ENCODE results near the gene C9orf153. TPM values are rescaled to one million over a fixed set of nuclear protein-coding genes. Genes with fewer than 3 reads are reported as not detected.

C9orf153 gene
- polyA plus RNA-seq, 1 donor from 2014 or later, result not detected

- H3K9me3 ChIP-seq (ENCODE audit: low read length), result no peaks in the 10 kb centered on the region
- no peaks in the 10 kb centered on the region for H3K9me2 ChIP-seq (ENCODE audit: insufficient read depth, low read length)
- no peak overlapping the region for H3K4me2 ChIP-seq (ENCODE audit: low read length)
- H4K20me1 ChIP-seq (ENCODE audit: insufficient read depth), result no peaks in the 10 kb centered on the region
- no peaks in the 10 kb centered on the region for H3F3A ChIP-seq (ENCODE audit: insufficient read depth, low read length, poor library complexity, severe bottlenecking)
- no peak for TF ChIP-seq EZH2 (IDR thresholded peaks at IDR 0.05; ENCODE audit: borderline replicate concordance, insufficient read depth, low read length, poor library complexity, severe bottlenecking)
- TF ChIP-seq SMC3 (conservative IDR thresholded peaks at IDR 0.05; ENCODE audit: poor library complexity), result no peak
- TF ChIP-seq MXI1 (conservative IDR thresholded peaks at IDR 0.05; ENCODE audit: poor library complexity, severe bottlenecking), result no peak
- TF ChIP-seq POLR2AphosphoS5 (IDR thresholded peaks at IDR 0.05), result no peak
- no peak for TF ChIP-seq CTCF (IDR thresholded peaks at IDR 0.05; ENCODE audit: poor library complexity, severe bottlenecking)
- TF ChIP-seq TAF1 (IDR thresholded peaks at IDR 0.05; ENCODE audit: low read depth), result no peak
- TF ChIP-seq RAD21 (conservative IDR thresholded peaks at IDR 0.05), result no peak
- no peak for TF ChIP-seq REST (IDR thresholded peaks at IDR 0.05; ENCODE audit: borderline replicate concordance)
- no peak overlapping the region for H3K27ac ChIP-seq (ENCODE audit: low read length)
- H3K9ac ChIP-seq (ENCODE audit: low read length), result no peak overlapping the region
- no peaks in the 10 kb centered on the region for H3K36me3 ChIP-seq (ENCODE audit: insufficient read depth, low read length)
- H2AFZ ChIP-seq (ENCODE audit: low read depth, low read length), result no peak overlapping the region
- no peaks in the 10 kb centered on the region for H3K79me2 ChIP-seq (replicated peaks; ENCODE audit: insufficient read depth, low read length)
- no peak overlapping the region for H3K4me3 ChIP-seq (ENCODE audit: low read length)
- no peaks in the 10 kb centered on the region for H3K27me3 ChIP-seq (ENCODE audit: insufficient read depth, low read depth, low read length)
These were observed 81.5 kb downstream of the C9orf153 start for GRCh38 chr9:86177995-86178394.

- TF ChIP-seq EZH2 (IDR thresholded peaks at IDR 0.05; ENCODE audit: borderline replicate concordance, insufficient read depth, low read length, poor library complexity, severe bottlenecking), result no peak
These were observed 83.0 kb downstream of the C9orf153 start for GRCh38 chr9:86176468-86176867.

GRCh38 chr9:86175743-86176456, 83.6 kb downstream of the C9orf153 start:
- Histone ChIP-seq H4K20me1 (ENCODE audit: insufficient read depth) (no peaks in the 10 kb centered on the region), H3K36me3 (ENCODE audit: insufficient read depth, low read length) (no peaks in the 10 kb centered on the region), H3K9me2 (ENCODE audit: insufficient read depth, low read length) (no peaks in the 10 kb centered on the region), H3K27ac (ENCODE audit: low read length) (no peak overlapping the region), H3K79me2 (replicated peaks; ENCODE audit: insufficient read depth, low read length) (no peaks in the 10 kb centered on the region), H3K9me3 (ENCODE audit: low read length) (no peaks in the 10 kb centered on the region), H3K9ac (ENCODE audit: low read length) (no peak overlapping the region), H2AFZ (ENCODE audit: low read depth, low read length) (no peak overlapping the region), H3K4me3 (ENCODE audit: low read length) (no peak overlapping the region), H3K27me3 (ENCODE audit: insufficient read depth, low read depth, low read length) (no peaks in the 10 kb centered on the region), H3K4me2 (ENCODE audit: low read length) (no peak overlapping the region), H3F3A (ENCODE audit: insufficient read depth, low read length, poor library complexity, severe bottlenecking) (no peaks in the 10 kb centered on the region)
- no peak for TF ChIP-seq REST (IDR thresholded peaks at IDR 0.05; ENCODE audit: borderline replicate concordance)
- TF ChIP-seq EP300 (conservative IDR thresholded peaks at IDR 0.05; ENCODE audit: poor library complexity, severe bottlenecking), result no peak
- TF ChIP-seq CTCF (IDR thresholded peaks at IDR 0.05; ENCODE audit: poor library complexity, severe bottlenecking), result no peak
- no peak for TF ChIP-seq RAD21 (conservative IDR thresholded peaks at IDR 0.05)
- no peak for TF ChIP-seq SMC3 (conservative IDR thresholded peaks at IDR 0.05; ENCODE audit: poor library complexity)
- TF ChIP-seq TAF1 (IDR thresholded peaks at IDR 0.05; ENCODE audit: low read depth), result no peak
- TF ChIP-seq EZH2 (IDR thresholded peaks at IDR 0.05; ENCODE audit: borderline replicate concordance, insufficient read depth, low read length, poor library complexity, severe bottlenecking), result no peak
- no peak for TF ChIP-seq POLR2AphosphoS5 (IDR thresholded peaks at IDR 0.05)
- no peak for TF ChIP-seq MXI1 (conservative IDR thresholded peaks at IDR 0.05; ENCODE audit: poor library complexity, severe bottlenecking)

More at GRCh38 chr9:86176468-86176867, 83.0 kb downstream of the C9orf153 start:
- H3K27me3 ChIP-seq (ENCODE audit: insufficient read depth, low read depth, low read length), result no peaks in the 10 kb centered on the region
- no peaks in the 10 kb centered on the region for H3K9me2 ChIP-seq (ENCODE audit: insufficient read depth, low read length)
- H3K9ac ChIP-seq (ENCODE audit: low read length), result no peak overlapping the region
- no peaks in the 10 kb centered on the region for H4K20me1 ChIP-seq (ENCODE audit: insufficient read depth)
- no peak overlapping the region for H3K4me3 ChIP-seq (ENCODE audit: low read length)
- H2AFZ ChIP-seq (ENCODE audit: low read depth, low read length), result no peak overlapping the region
- H3F3A ChIP-seq (ENCODE audit: insufficient read depth, low read length, poor library complexity, severe bottlenecking), result no peaks in the 10 kb centered on the region
- H3K9me3 ChIP-seq (ENCODE audit: low read length), result no peaks in the 10 kb centered on the region
- no peak overlapping the region for H3K4me2 ChIP-seq (ENCODE audit: low read length)
- no peaks in the 10 kb centered on the region for H3K36me3 ChIP-seq (ENCODE audit: insufficient read depth, low read length)
- no peaks in the 10 kb centered on the region for H3K79me2 ChIP-seq (replicated peaks; ENCODE audit: insufficient read depth, low read length)
- H3K27ac ChIP-seq (ENCODE audit: low read length), result no peak overlapping the region
